ENCODE measurements around the gene KIF19. TPM values are rescaled to one million over a fixed set of nuclear protein-coding genes. Genes with fewer than 3 reads are reported as not detected.

KIF19 gene
- total and polyA plus RNA-seq, 10 of the 15 experiments (the other 5 are each of a cell fraction or from before 2014, with no cell fraction given), result 0.06 to 0.07 TPM; not detected in 8

DNA sequence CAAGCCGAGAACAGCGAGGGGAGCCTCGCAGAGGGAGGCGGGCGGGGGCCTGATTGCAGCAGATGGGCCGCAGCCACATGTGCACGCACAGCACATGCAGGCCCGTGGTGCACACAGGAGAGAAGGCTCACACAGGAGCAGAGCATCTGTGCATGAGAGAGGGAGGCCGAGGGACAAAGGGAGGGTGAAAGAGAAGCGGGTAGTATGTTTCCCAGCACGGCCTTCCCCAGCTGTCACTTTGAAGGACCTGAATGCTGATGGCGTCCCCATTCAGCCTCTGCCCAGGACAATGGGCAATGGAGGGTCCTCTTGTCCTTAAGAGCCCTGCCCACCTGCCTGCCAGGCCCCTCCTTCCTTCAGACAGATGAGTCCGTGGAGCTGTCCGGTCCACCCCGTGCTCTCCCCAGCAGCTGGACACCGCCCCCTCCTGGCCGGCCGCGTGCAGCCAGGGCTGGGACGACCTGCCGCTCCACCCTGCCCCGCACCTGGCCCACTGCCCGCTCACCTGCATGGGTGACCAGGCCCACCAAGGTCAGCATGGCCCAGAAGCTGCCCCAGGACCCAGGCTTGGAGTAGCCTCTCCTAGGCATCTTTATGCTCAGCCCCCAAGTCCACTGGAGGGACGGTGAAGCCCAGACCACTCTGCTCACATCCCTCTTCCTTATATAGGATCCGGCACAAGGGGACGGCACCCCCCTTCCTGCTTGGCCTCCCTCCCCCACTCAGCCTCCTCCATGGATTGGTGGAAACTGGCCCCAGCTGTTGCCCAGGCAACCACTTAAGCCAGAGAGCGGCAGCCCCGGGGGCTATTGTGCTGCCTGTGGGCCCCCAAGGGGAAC lies 35.4 kb downstream of the KIF19 start, which contains the start of gene BTBD17 (continued):
- TF ChIP-seq NR2C2 (IDR thresholded peaks at IDR 0.05; ENCODE audit: borderline replicate concordance, control insufficient read depth, insufficient read length, low read depth), result no peak
- TF ChIP-seq SMAD1 (IDR thresholded peaks at IDR 0.05; ENCODE audit: low read depth, partially characterized antibody), result no peak
- TF ChIP-seq, protein P1, sequence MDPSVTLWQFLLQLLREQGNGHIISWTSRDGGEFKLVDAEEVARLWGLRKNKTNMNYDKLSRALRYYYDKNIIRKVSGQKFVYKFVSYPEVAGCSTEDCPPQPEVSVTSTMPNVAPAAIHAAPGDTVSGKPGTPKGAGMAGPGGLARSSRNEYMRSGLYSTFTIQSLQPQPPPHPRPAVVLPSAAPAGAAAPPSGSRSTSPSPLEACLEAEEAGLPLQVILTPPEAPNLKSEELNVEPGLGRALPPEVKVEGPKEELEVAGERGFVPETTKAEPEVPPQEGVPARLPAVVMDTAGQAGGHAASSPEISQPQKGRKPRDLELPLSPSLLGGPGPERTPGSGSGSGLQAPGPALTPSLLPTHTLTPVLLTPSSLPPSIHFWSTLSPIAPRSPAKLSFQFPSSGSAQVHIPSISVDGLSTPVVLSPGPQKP (IDR thresholded peaks at IDR 0.05; ENCODE audit: low read depth, low read length), result no peak
- TF ChIP-seq STAT1 (conservative IDR thresholded peaks at IDR 0.05), result no peak
- TF ChIP-seq, protein P2, sequence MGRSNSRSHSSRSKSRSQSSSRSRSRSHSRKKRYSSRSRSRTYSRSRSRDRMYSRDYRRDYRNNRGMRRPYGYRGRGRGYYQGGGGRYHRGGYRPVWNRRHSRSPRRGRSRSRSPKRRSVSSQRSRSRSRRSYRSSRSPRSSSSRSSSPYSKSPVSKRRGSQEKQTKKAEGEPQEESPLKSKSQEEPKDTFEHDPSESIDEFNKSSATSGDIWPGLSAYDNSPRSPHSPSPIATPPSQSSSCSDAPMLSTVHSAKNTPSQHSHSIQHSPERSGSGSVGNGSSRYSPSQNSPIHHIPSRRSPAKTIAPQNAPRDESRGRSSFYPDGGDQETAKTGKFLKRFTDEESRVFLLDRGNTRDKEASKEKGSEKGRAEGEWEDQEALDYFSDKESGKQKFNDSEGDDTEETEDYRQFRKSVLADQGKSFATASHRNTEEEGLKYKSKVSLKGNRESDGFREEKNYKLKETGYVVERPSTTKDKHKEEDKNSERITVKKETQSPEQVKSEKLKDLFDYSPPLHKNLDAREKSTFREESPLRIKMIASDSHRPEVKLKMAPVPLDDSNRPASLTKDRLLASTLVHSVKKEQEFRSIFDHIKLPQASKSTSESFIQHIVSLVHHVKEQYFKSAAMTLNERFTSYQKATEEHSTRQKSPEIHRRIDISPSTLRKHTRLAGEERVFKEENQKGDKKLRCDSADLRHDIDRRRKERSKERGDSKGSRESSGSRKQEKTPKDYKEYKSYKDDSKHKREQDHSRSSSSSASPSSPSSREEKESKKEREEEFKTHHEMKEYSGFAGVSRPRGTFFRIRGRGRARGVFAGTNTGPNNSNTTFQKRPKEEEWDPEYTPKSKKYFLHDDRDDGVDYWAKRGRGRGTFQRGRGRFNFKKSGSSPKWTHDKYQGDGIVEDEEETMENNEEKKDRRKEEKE (IDR thresholded peaks at IDR 0.05), result no peak
- no peak for TF ChIP-seq TCF7 (IDR thresholded peaks at IDR 0.05; ENCODE audit: borderline replicate concordance)
- no peak for TF ChIP-seq NFIC (IDR thresholded peaks at IDR 0.05; ENCODE audit: low read depth, low read length)
- TF ChIP-seq, protein P3, sequence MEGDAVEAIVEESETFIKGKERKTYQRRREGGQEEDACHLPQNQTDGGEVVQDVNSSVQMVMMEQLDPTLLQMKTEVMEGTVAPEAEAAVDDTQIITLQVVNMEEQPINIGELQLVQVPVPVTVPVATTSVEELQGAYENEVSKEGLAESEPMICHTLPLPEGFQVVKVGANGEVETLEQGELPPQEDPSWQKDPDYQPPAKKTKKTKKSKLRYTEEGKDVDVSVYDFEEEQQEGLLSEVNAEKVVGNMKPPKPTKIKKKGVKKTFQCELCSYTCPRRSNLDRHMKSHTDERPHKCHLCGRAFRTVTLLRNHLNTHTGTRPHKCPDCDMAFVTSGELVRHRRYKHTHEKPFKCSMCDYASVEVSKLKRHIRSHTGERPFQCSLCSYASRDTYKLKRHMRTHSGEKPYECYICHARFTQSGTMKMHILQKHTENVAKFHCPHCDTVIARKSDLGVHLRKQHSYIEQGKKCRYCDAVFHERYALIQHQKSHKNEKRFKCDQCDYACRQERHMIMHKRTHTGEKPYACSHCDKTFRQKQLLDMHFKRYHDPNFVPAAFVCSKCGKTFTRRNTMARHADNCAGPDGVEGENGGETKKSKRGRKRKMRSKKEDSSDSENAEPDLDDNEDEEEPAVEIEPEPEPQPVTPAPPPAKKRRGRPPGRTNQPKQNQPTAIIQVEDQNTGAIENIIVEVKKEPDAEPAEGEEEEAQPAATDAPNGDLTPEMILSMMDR (IDR thresholded peaks at IDR 0.05 in 2 of 3, conservative IDR thresholded peaks at IDR 0.05 in 1 of 3; ENCODE audit: control insufficient read depth in 2 of 3, extremely low read depth in 1 of 3, insufficient read depth in 1 of 3, low read depth in 3 of 3, low read length in 3 of 3), result peak; percentile 45 to 62 (median 54)
- TF ChIP-seq CHD4 (IDR thresholded peaks at IDR 0.05), result no peak
- TF ChIP-seq SMC3 (IDR thresholded peaks at IDR 0.05; ENCODE audit: borderline replicate concordance, low read length), result peak; percentile 23; the same call in 1 of the 2 replicates
